Psoas muscle (tissue), 8 donors: ENCODE data around the gene PLD6. TPM values are rescaled to one million over a fixed set of nuclear protein-coding genes. Genes with fewer than 3 reads are reported as not detected.

Source experiments
- ATAC-seq, 4 donors: fragments of 200-7000 bp; cut with Tn5 transposase; one replicate each; pipeline ENCODE4 v1.9.1; 2020; ENCODE audit warnings: moderate library complexity in 3 of 4, mild to moderate bottlenecking in 2 of 4
- DNase-seq, 2 donors: peaks; one replicate each; pipeline ENCODE4 v3.0.0-alpha.2; 2020
- H3K27ac ChIP-seq: fragments of 200-600 bp; one replicate; pipeline ENCODE4 v1.8.0; 2022
- H3K27me3 ChIP-seq, 3 donors: fragments of 200-600 bp in 1 of 3; one replicate each; pipeline versions ENCODE4 v1.6.1 to v1.8.0; 2013 to 2022; ENCODE audit warnings: low read length in 2 of 3, mild to moderate bottlenecking in 2 of 3, moderate library complexity in 1 of 3; ENCODE audit not compliant: insufficient read depth in 3 of 3
- H3K36me3 ChIP-seq, 2 donors: fragments of 200-600 bp in 1 of 2; one replicate each; pipeline versions ENCODE4 v1.6.1 to v1.8.0; 2013 to 2022; ENCODE audit warnings: low read depth in 1 of 2, mild to moderate bottlenecking in 1 of 2, moderate library complexity in 1 of 2; ENCODE audit not compliant: insufficient read depth in 1 of 2
- H3K4me1 ChIP-seq: fragments of 200-600 bp; one replicate; pipeline ENCODE4 v1.8.0; 2022
- H3K4me3 ChIP-seq: fragments of 200-600 bp; one replicate; pipeline ENCODE4 v1.8.0; 2022; ENCODE audit warnings: mild to moderate bottlenecking
- H3K9me3 ChIP-seq: fragments of 200-600 bp; one replicate; pipeline ENCODE4 v1.8.0; 2022
- WGBS, 3 donors: extraction: QIAGEN DNeasy Blood & Tissue Kit; methylation state at CpG; one replicate each; pipeline versions ENCODE4 v1.1.6 to v1.1.7; 2013; 5-methylcytosine and 5-hydroxymethylcytosine counted together
- intact Hi-C, 2 donors: fragments of 100-400 bp; cut with DNase I; formaldehyde crosslinking; loops; one replicate each; pipeline versions ENCODE4 v1.11.0 to v1.14.2; 2022
- polyA plus RNA-seq, 3 donors: library from polyadenylated mRNA; stranded (reverse); fragments of 200-250 nt; gene quantifications; one replicate each; pipeline ENCODE4 v1.2.3, GENCODE V29; 2013
- total RNA-seq, 4 donors: library from RNA; stranded (reverse); fragmentation: NEBNext Ultra II Directional in 2 of 4; extraction: Animal tissue kit (Norgen Biotek cat#: 25700) in 2 of 4; gene quantifications; one replicate each; pipeline versions ENCODE4 v1.2.1 to v1.2.4, GENCODE V29; 2021 to 2023
- TF ChIP-seq, protein P1 (sequence below): fragments of 200-600 bp; IDR thresholded peaks from one replicate; pipeline ENCODE4 v1.8.0; 2022; ENCODE audit warnings: antibody characterized with exemption
- donor health status: healthy with polysubstance abuse.
- donor health status: DM: no; HTN: no; CAD: no; lungs with moderate emphysema.
- donor health status: Bipolar disorder and iron deficiency.
- donor health status: healthy.
- donor health status: DM: yes; HTN: yes; CAD: no.
- donor health status: DM: no; HTN: no; CAD: no.
- donor health status: DM: no; HTN: no; CAD: no.
- donor health status: DM: yes; HTN: yes; CAD: no.

The PLD6 gene
- total and polyA plus RNA-seq, 7 donors = 0.84 to 5.4 (median 2.5) TPM

DNA sequence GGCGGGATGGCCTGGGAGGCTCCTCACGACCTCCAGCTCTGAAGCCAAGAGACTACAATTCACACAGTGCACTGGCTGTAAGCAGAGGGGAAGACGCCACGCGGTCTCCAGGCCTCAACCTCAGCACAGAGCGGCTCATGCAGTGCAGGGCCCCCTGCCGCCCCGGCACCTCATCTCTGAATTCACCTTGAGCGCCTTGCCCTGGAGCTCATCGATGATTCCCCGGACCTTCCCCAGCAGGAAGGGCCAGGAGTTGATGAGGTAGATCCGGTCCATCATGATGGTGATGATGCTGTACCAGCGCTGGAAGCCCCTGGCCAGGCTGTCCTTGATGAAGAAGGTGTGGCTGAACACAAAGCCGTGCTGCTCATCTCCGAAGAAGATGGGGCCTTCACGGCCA, 17.6 kb upstream of the PLD6 start:
- no peaks in the 10 kb centered on the region for H3K9me3 ChIP-seq
- H3K27me3 ChIP-seq = no peaks in the 10 kb centered on the region
- 93 to 97% (median 93%) methylated on average over 16 of the region's 16 CpGs for WGBS, 3 donors
- H3K4me1 ChIP-seq = peaks cover 5% of the 10 kb centered on the region
- no peak overlapping the region for H3K27ac ChIP-seq
- peaks cover 0 to 100% of the 10 kb centered on the region in 2 donors for H3K36me3 ChIP-seq
- peak in 1 of 2 donors; percentile 32 for DNase-seq
- no peak overlapping the region for H3K4me3 ChIP-seq
- no peak for ATAC-seq
- intact Hi-C loops = no loop called here
- TF ChIP-seq, protein P1, sequence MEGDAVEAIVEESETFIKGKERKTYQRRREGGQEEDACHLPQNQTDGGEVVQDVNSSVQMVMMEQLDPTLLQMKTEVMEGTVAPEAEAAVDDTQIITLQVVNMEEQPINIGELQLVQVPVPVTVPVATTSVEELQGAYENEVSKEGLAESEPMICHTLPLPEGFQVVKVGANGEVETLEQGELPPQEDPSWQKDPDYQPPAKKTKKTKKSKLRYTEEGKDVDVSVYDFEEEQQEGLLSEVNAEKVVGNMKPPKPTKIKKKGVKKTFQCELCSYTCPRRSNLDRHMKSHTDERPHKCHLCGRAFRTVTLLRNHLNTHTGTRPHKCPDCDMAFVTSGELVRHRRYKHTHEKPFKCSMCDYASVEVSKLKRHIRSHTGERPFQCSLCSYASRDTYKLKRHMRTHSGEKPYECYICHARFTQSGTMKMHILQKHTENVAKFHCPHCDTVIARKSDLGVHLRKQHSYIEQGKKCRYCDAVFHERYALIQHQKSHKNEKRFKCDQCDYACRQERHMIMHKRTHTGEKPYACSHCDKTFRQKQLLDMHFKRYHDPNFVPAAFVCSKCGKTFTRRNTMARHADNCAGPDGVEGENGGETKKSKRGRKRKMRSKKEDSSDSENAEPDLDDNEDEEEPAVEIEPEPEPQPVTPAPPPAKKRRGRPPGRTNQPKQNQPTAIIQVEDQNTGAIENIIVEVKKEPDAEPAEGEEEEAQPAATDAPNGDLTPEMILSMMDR = no peak

DNA sequence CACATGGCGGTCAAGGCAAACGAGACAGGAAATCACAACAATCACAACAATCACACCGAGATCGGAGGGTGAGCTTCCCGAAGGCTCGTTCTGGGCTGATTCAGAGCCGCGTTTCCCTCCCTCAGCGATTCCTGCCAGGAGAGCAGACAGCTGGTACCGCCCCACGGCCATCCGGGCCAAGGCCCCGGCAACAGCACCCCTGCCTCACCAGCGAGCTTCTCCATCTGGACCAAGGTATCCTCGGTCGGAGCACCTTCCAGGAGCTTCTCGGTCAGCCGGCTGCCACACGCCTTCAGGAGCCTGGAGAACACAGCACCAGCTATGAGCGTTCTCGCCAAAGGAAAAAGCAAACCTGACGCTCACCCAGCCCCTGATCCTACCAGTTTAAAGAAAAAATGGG, 15.2 kb upstream of the PLD6 start:
- 86 to 91% (median 89%) methylated on average over 22 of the region's 22 CpGs for WGBS, 3 donors
- DNase-seq = peak in 1 of 2 donors; percentile 41

DNA sequence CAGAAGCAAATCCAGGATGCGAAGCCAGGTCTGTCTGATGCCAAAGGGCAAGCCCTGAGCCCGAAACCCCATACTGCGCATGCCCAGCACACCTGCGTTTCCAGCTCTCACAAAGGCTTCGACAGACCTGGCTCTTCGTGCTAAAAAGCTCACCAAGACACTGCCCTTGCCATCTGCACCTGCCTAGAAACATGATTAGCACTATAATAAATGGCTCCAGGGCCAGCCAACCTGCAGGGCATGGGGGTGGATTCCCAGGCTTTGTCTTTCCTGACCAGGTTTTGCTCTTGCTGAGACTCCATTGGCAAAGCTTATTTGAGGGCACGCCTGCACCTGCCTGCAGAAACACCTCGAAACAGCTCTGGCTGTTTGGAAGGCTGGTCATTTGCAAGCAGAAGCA, 14.4 kb upstream of the PLD6 start:
- no peak overlapping the region for H3K4me3 ChIP-seq
- H3K27me3 ChIP-seq = no peaks in the 10 kb centered on the region
- WGBS, 3 donors = 89 to 96% (median 94%) methylated on average over 8 of the region's 8 CpGs
- no peaks in the 10 kb centered on the region for H3K4me1 ChIP-seq
- TF ChIP-seq, protein P1 = no peak
- ATAC-seq = no peak
- intact Hi-C loops = no loop called here
- DNase-seq = peak in 1 of 2 donors; percentile 5
- H3K36me3 ChIP-seq = peaks cover 3 to 100% of the 10 kb centered on the region in 2 donors
- no peak overlapping the region for H3K27ac ChIP-seq
- no peaks in the 10 kb centered on the region for H3K9me3 ChIP-seq

More for the DNA sequence above, 15.2 kb upstream of the PLD6 start:
- no peaks in the 10 kb centered on the region for H3K27me3 ChIP-seq
- intact Hi-C loops = no loop called here
- no peaks in the 10 kb centered on the region for H3K9me3 ChIP-seq
- peaks cover 3 to 100% of the 10 kb centered on the region in 2 donors for H3K36me3 ChIP-seq
- no peak for ATAC-seq
- TF ChIP-seq, protein P1 = no peak
- no peak overlapping the region for H3K27ac ChIP-seq
- H3K4me1 ChIP-seq = no peaks in the 10 kb centered on the region
- H3K4me3 ChIP-seq = no peak overlapping the region

DNA sequence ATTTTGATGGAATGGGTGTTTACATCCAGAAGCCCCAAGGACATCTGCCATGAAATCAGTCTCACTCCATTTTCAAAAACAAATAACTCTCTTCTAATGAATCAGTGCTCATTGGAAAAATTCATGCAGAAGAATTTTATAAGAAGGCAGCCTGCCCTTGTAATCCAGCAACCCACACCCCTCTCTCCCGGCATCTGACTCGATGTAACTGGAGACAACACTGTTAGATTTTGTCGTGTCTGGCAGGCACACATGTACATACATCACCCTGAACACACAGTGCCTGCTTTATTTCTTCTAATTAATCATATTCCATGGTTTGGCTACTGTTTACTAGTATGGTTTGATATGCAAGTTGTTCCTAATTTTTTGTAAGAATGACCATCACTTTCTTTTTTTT, 11.9 kb upstream of the PLD6 start:
- DNase-seq (no peak), ATAC-seq (no peak)
- 36 to 75% (median 38%) methylated on average over 3 of the region's 3 CpGs for WGBS, 3 donors
- H3K27me3 ChIP-seq = no peaks in the 10 kb centered on the region
- no peaks in the 10 kb centered on the region for H3K9me3 ChIP-seq
- peaks cover 5 to 100% of the 10 kb centered on the region in 2 donors for H3K36me3 ChIP-seq
- H3K4me1 ChIP-seq = no peaks in the 10 kb centered on the region
- no peak overlapping the region for H3K27ac ChIP-seq
- intact Hi-C loops = loop anchor here in 1 of 2 donors (10.0 kb wide), 1 partner anchor 183 kb away; no protein-coding TSS in a partner anchor
- TF ChIP-seq, protein P1 = no peak
- H3K4me3 ChIP-seq = no peak overlapping the region

DNA sequence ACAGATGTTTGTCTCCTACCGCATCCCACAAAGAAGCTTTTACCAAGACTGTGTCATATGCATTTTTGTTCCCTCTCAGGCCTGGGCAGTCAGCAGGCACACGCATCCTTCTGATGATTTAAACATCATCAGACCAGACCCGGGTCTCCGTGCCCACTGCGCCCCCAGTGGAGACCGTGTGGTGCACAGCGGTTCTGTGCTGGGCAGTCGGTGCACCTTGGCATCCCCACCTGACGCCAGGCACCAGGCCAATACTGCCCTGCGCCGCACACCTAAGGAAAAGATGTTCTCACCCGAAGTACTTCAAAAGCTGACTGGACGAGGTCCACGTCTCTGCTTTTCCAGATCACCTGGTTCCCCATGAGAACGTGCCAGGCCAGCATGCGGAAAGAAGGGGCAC, 10.6 kb upstream of the PLD6 start:
- Histone ChIP-seq H3K36me3 (peaks cover 5 to 100% of the 10 kb centered on the region in 2 donors), H3K4me1 (peaks cover 5% of the 10 kb centered on the region), H3K4me3 (no peak overlapping the region), H3K27me3 (no peaks in the 10 kb centered on the region), H3K9me3 (no peaks in the 10 kb centered on the region), H3K27ac (no peak overlapping the region)
- DNase-seq (no peak), ATAC-seq (no peak)
- intact Hi-C loops = loop anchor here in 1 of 2 donors (10.0 kb wide), 1 partner anchor 182 kb away; no protein-coding TSS in a partner anchor
- TF ChIP-seq, protein P1 = no peak
- WGBS, 3 donors = 80 to 90% (median 81%) methylated on average over 16 of the region's 16 CpGs
